HG03095 (cell line): Measurements from ENCODE around the gene COL20A1.
"Not testable (repeated sequence)": the region's sequence is repeated elsewhere in the genome, so short reads cannot be mapped to it uniquely, and the experiment has no call there.

ENCODE experiments used
- ATAC-seq: cut with Tn5 transposase; IDR thresholded peaks from one replicate; pipeline ENCODE4 v1.9.1; 2021; ENCODE audit warnings: moderate library complexity; ENCODE audit not compliant: unreplicated experiment

The COL20A1 gene

GRCh38 chr20:63330084-63330760, 37.2 kb downstream of the COL20A1 start:
- ATAC-seq, result no peak

- no peak for ATAC-seq
Measured at GRCh38 chr20:63330940-63331339, 38.0 kb downstream of the COL20A1 start.

GRCh38 chr20:63331741-63332400, 38.9 kb downstream of the COL20A1 start:
- ATAC-seq, result no peak

- no peak for ATAC-seq
Measured at GRCh38 chr20:63332488-63333240, 39.7 kb downstream of the COL20A1 start.

GRCh38 chr20:63333241-63333836, 40.4 kb downstream of the COL20A1 start:
- ATAC-seq, result no peak

- ATAC-seq, result no peak
Measured at GRCh38 chr20:63334356-63334755, 41.4 kb downstream of the COL20A1 start.

GRCh38 chr20:63335060-63335459, 42.1 kb downstream of the COL20A1 start:
- not testable (repeated sequence) for ATAC-seq

- ATAC-seq, result no peak
Measured at GRCh38 chr20:63335711-63336110, 42.7 kb downstream of the COL20A1 start.

- no peak for ATAC-seq
Measured at GRCh38 chr20:63336232-63336752, 43.3 kb downstream of the COL20A1 start.

- no peak for ATAC-seq
Measured at GRCh38 chr20:63337786-63338420, 44.9 kb downstream of the COL20A1 start.

- not testable (repeated sequence) for ATAC-seq
Measured at GRCh38 chr20:63339154-63340094, 46.4 kb downstream of the COL20A1 start.

GRCh38 chr20:63340158-63340688, 47.2 kb downstream of the COL20A1 start:
- ATAC-seq, result not testable (repeated sequence)

- ATAC-seq, result no peak
Measured at GRCh38 chr20:63342561-63343459, 49.8 kb downstream of the COL20A1 start.

GRCh38 chr20:63343460-63344445, 50.8 kb downstream of the COL20A1 start:
- ATAC-seq, result no peak

GRCh38 chr20:63344616-63345327, 51.8 kb downstream of the COL20A1 start:
- no peak for ATAC-seq

- ATAC-seq, result no peak
Measured at GRCh38 chr20:63345328-63346100, 52.5 kb downstream of the COL20A1 start.
